GM12874 (cell line): Measurements from ENCODE around the gene PEAK3.

Experiments
- CTCF ChIP-seq: IDR thresholded peaks from 2 replicates; pipeline ENCODE4 v1.5.1; 2011; ENCODE audit warnings: low read depth, mild to moderate bottlenecking, control low read depth, low read length, moderate library complexity; ENCODE audit not compliant: insufficient read depth

PEAK3 gene

GRCh38 chr19:2266183-2266993, 15.6 kb downstream of the PEAK3 start:
- TF ChIP-seq CTCF = no peak

- TF ChIP-seq CTCF = peak; percentile 75
Measured at GRCh38 chr19:2261438-2262172, 20.4 kb downstream of the PEAK3 start.

GRCh38 chr19:2260341-2260805, 21.6 kb downstream of the PEAK3 start:
- no peak for TF ChIP-seq CTCF

- no peak for TF ChIP-seq CTCF
Measured at GRCh38 chr19:2259336-2259735, 22.6 kb downstream of the PEAK3 start.

- no peak for TF ChIP-seq CTCF
Measured at GRCh38 chr19:2255982-2256685, 25.8 kb downstream of the PEAK3 start, which contains the start of gene JSRP1. Gene JSRP1, minus strand, starts transcription at chr19:2256417. Its CDS starts 1,103 bp downstream, at chr19:2255314.

- TF ChIP-seq CTCF = no peak
Measured at GRCh38 chr19:2255112-2255845, 26.7 kb downstream of the PEAK3 start.
